K562 (cell line): ENCODE results near the gene AHI1. TPM values are rescaled to one million over a fixed set of nuclear protein-coding genes. Genes with fewer than 3 reads are reported as not detected.

Experiments used
- ATAC-seq: fragments of 200-7000 bp; cut with Tn5 transposase; 3 replicates; pipeline ENCODE4 v1.9.1; 2020; ENCODE audit warnings: moderate library complexity
- BruUV-seq: library from RNA; stranded (reverse); fragments of 400-500 nt; replicated peaks from 2 replicates; lab custom pipeline; 2021; lab: Mats Ljungman, UMichigan
- CTCF ChIA-PET: fragments of 300-600 bp; formaldehyde crosslinking; extraction: SDS; loops from one replicate; lab custom pipeline; 2021; ENCODE audit warnings: low intra/inter-chr PET ratio; lab: Yijun Ruan, JAX
- POLR2A ChIA-PET: fragments of 300-600, 350-650 bp; sonication (Branson Sonifier 250); formaldehyde crosslinking; extraction: SDS; loops from one replicate; lab custom pipeline; 2021; ENCODE audit warnings: antibody characterized with exemption, inconsistent platforms; lab: Yijun Ruan, JAX
- DNase-seq, 4 experiments: peaks; one replicate each; pipeline versions ENCODE4 v3.0.0 to v3.0.0-alpha.2; 2011 to 2018; ENCODE audit warnings: low spot score in 3 of 4, mixed read lengths in 3 of 4; ENCODE audit errors: extremely low read depth in 1 of 4
- FAIRE-seq: peaks from 2 replicates; lab custom pipeline; 2011; peaks lifted over from hg19 to GRCh38; lab: Jason Lieb, UNC
- H2AFZ ChIP-seq: 2 replicates; pipeline ENCODE4 v1.6.0; 2011; ENCODE audit warnings: low read depth, low read length, control low read depth, inconsistent platforms
- H3K27ac ChIP-seq: fragments of 200-600 bp; 3 replicates; pipeline ENCODE4 v1.8.0; 2011; ENCODE audit warnings: low read depth, mild to moderate bottlenecking, control low read depth, inconsistent platforms, low read length, moderate library complexity, mixed read lengths; ENCODE audit errors: extremely low read depth
- H3K27me3 ChIP-seq, 2 experiments: fragments of 300-600 bp in 1 of 2; 2 replicates in 1 of 2; 3 replicates in 1 of 2; pipeline versions ENCODE4 v1.6.0 to v1.8.0; 2011; ENCODE audit warnings: inconsistent platforms in 2 of 2, low read length in 2 of 2, mild to moderate bottlenecking in 1 of 2, mixed read lengths in 1 of 2, moderate library complexity in 1 of 2; ENCODE audit not compliant: control insufficient read depth in 2 of 2, insufficient read depth in 2 of 2
- H3K36me3 ChIP-seq: fragments of 300-600 bp; 3 replicates; pipeline ENCODE4 v1.8.0; 2011; ENCODE audit warnings: mild to moderate bottlenecking, low read length, inconsistent platforms; ENCODE audit not compliant: control insufficient read depth, insufficient read depth
- H3K4me1 ChIP-seq, 2 experiments: fragments of 200-600 bp in 1 of 2; replicated peaks in 1 of 2; 2 replicates in 1 of 2; 3 replicates in 1 of 2; pipeline versions ENCODE4 v1.5.1 to v1.8.0; 2011; ENCODE audit warnings: inconsistent platforms in 2 of 2, low read length in 2 of 2, mild to moderate bottlenecking in 1 of 2, mixed read lengths in 1 of 2, moderate library complexity in 1 of 2; ENCODE audit not compliant: control insufficient read depth in 2 of 2, insufficient read depth in 2 of 2
- H3K4me2 ChIP-seq: 2 replicates; pipeline ENCODE4 v1.6.1; 2011; ENCODE audit warnings: low read length, control low read depth, inconsistent platforms, mixed read lengths; ENCODE audit not compliant: insufficient read depth
- H3K4me3 ChIP-seq: fragments of 200-600 bp; sonication (generic), shearing (Covaris generic); 2 replicates; pipeline ENCODE4 v1.5.1; 2016; ENCODE audit warnings: control low read depth, inconsistent platforms
- H3K79me2 ChIP-seq: fragments of 200-600 bp; 3 replicates; pipeline ENCODE4 v1.8.0; 2011; ENCODE audit warnings: low read length, inconsistent platforms; ENCODE audit not compliant: control insufficient read depth, insufficient read depth
- H3K9ac ChIP-seq, 2 experiments: 2 replicates each; pipeline versions ENCODE4 v1.6.0 to v1.6.1; 2011; ENCODE audit warnings: low read depth in 2 of 2, low read length in 2 of 2, control low read depth in 1 of 2, inconsistent platforms in 1 of 2, mild to moderate bottlenecking in 1 of 2, mixed read lengths in 1 of 2; ENCODE audit not compliant: insufficient read depth in 1 of 2
- H3K9me1 ChIP-seq: one replicate; pipeline ENCODE4 v1.6.0; 2011; ENCODE audit warnings: inconsistent platforms, mild to moderate bottlenecking, low read length, moderate library complexity; ENCODE audit not compliant: control insufficient read depth, insufficient read depth
- H3K9me3 ChIP-seq: replicated peaks from 2 replicates; pipeline ENCODE4 v1.5.1; 2011; ENCODE audit warnings: low read depth, low read length, inconsistent platforms; ENCODE audit not compliant: control insufficient read depth, insufficient read depth
- H4K20me1 ChIP-seq: replicated peaks from 2 replicates; pipeline ENCODE4 v1.6.1; 2011; ENCODE audit warnings: low read length, inconsistent platforms, mixed read lengths; ENCODE audit not compliant: control insufficient read depth, insufficient read depth
- FOSL1 ChIP-seq: fragments of 200-800 bp; sonication (Bioruptor generic); conservative IDR thresholded peaks from 2 replicates; pipeline ENCODE4 v1.6.1; 2016; ENCODE audit warnings: missing genetic modification characterization, missing compliant biosample characterization
- HNRNPUL1 ChIP-seq: fragments of 200-400 bp; formaldehyde crosslinking; IDR thresholded peaks from 2 replicates; pipeline ENCODE4 v1.6.1; 2017; ENCODE audit warnings: low read length
- NR2C1 ChIP-seq, 2 experiments: fragments of 450-650 bp; IDR thresholded peaks; 2 replicates each; pipeline ENCODE4 v1.6.1; 2017; ENCODE audit warnings: mild to moderate bottlenecking in 2 of 2, antibody characterized with exemption in 1 of 2, inconsistent platforms in 1 of 2, missing compliant biosample characterization in 1 of 2, missing genetic modification characterization in 1 of 2
- SRSF3 ChIP-seq: fragments of 200-400 bp; formaldehyde crosslinking; IDR thresholded peaks from 2 replicates; pipeline ENCODE4 v1.6.1; 2016; ENCODE audit warnings: mild to moderate bottlenecking, low read length, moderate library complexity; ENCODE audit not compliant: insufficient read depth
- ZNF766 ChIP-seq: fragments of 200-800 bp; sonication (Bioruptor generic); conservative IDR thresholded peaks from 2 replicates; pipeline ENCODE4 v1.6.1; 2016; ENCODE audit warnings: missing genetic modification characterization, missing compliant biosample characterization
- WGBS: fragments of 100-300 bp; shearing (Covaris generic); methylation state at CpG from one replicate; pipeline ENCODE4 v1.1.6; 2016; ENCODE audit warnings: low coverage, mixed read lengths; ENCODE audit not compliant: insufficient coverage; ENCODE audit errors: missing lambda C conversion rate; 5-methylcytosine and 5-hydroxymethylcytosine counted together
- in situ Hi-C: fragments of 300-500 bp; cut with MboI; formaldehyde crosslinking; loops from 4 replicates; pipeline ENCODE4 v1.15.0; 2018; ENCODE audit warnings: inconsistent platforms, mixed read lengths
- intact Hi-C: fragments of 100-400 bp; cut with micrococcal nuclease; formaldehyde crosslinking; loops from 2 replicates; pipeline ENCODE4 v1.14.2; 2022
- polyA plus RNA-seq, 8 experiments: library from polyadenylated mRNA; depleted of rRNA in 4 of 8; stranded (reverse) in 5 of 8; unstranded in 3 of 8; fragments of >200 nt; fragmentation: Nextera tagmentation in 2 of 8; fragmentation: Illumina TruSeq in 1 of 8; extraction: Ambion mirVana in 2 of 8; extraction: Trizol in 1 of 8; gene quantifications; 2 replicates each; pipeline versions ENCODE4 v1.2.1 to v1.2.3, GENCODE V29; 2011 to 2014; ENCODE audit warnings: inconsistent platforms in 1 of 8, missing spikeins in 1 of 8
- total RNA-seq, 7 experiments: library from RNA; depleted of rRNA in 6 of 7; stranded (reverse); fragments of >200 nt in 6 of 7; fragmentation: Illumina TruSeq in 2 of 7; extraction: Trizol in 2 of 7; gene quantifications; 2 replicates each; pipeline versions ENCODE4 v1.2.1 to v1.2.3, GENCODE V29; 2011 to 2021; ENCODE audit warnings: low replicate concordance in 1 of 7

The AHI1 gene
- total and polyA plus RNA-seq, 9 of the 15 experiments (the other 6 are each of a cell fraction or from before 2014, with no cell fraction given): 24.7 to 54.9 (median 32.2) TPM

DNA sequence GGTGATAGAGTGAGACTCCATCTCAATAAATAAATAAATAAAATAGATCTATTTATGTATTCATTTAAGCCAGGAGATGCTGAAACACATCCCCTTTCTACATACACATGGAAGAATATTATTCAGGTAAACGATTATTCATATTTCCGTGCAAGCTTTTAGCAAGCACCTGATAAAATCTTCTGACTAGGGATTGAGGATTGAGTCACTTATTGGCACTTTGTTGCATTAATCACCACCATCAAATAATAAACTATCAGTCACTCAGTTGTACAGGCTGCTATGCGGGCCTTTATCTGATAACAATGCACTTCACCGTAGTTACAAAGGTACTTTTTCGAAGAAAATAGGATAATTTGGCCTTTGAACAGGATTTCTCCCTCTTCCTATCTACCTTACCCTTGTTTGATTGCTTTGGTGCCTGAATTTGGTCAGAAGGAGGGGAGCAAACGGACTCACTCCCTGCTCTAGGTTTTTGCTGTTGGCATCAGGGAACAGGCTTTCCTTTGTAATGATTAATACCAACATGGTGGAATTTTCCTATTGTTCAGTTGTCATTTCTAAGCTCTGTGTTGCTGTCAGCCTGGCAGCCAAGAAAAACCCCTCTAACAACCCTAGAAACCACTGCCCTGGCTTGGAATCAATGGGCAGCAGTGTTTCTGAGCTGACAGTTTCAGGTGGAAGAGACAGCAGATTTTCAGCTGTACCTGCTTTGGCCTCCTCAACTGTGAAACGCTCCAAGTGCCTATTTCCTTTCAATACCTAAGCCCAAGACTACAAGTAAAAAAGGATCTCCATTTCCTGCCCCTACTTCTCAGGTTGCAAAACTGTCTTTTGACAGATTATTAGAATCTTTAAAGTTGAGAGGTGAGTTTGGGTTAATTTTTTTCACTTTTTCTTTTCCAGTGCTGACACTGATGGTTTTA lies 253.4 kb downstream of the AHI1 start:
- no peak for ATAC-seq
- Histone ChIP-seq H3K27me3 (no peaks in the 10 kb centered on the region), H3K4me3 (no peak overlapping the region), H3K9me1 (no peaks in the 10 kb centered on the region), H3K79me2 (no peaks in the 10 kb centered on the region), H2AFZ (peak overlapping the region; percentile 58), H4K20me1 (no peaks in the 10 kb centered on the region), H3K36me3 (no peaks in the 10 kb centered on the region), H3K4me1 (peaks cover 0 to 3% of the 10 kb centered on the region in 2 experiments; a peak in 1 of 5 replicates), H3K9ac (peak overlapping the region in 1 of 2 experiments; percentile 14; a peak in 1 of 4 replicates), H3K9me3 (no peaks in the 10 kb centered on the region), H3K4me2 (no peak overlapping the region), H3K27ac (0 out of 3 replicates have a peak overlapping the region, but pooled peaks have one; percentile 9)
- intact Hi-C loops (no loop called here), in situ Hi-C loops (no loop called here)
- no peak for DNase-seq
- no TSS peak for BruUV-seq
- TF ChIP-seq FOSL1 (tag) (0 out of 2 replicates have a peak, but pooled peaks have one; percentile 29), HNRNPUL1 (no peak)
- WGBS: 35% methylated on average over 7 of the region's 7 CpGs
- no peak for FAIRE-seq
- POLR2A ChIA-PET: interaction anchor here (0.8 to 1.4 kb wide), 3 partner anchors 12 to 60 kb away, joined by 3 to 4 read pairs (median 3); no protein-coding TSS in a partner anchor
- CTCF ChIA-PET: no interaction called here

DNA sequence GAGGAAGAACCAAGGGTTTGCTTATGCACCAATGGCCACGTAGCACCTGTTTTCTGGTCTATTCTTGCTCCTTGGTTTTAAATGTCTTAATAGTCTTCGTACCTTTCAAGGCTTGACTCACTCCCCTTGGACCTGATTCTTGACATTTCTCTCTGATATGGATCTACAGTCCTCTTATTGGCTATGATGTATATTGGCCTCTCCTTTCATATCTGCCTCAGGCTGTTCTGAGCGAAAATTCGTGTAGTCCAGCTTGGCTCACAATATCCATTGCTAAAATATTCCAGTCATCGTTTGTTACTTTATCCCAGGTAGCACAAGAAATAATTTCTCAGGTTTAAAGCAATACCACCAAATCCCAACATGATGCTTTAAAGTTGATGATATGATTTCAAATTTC lies 256.8 kb downstream of the AHI1 start:
- BruUV-seq: no TSS peak
- ATAC-seq (no peak), FAIRE-seq (no peak), DNase-seq (no peak)
- ChIA-PET POLR2A (interaction anchor here (0.7 to 1.5 kb wide), 2 partner anchors 10 to 51 kb away, joined by 3 read pairs; no protein-coding TSS in a partner anchor), CTCF (interaction anchor here (0.6 kb wide), 1 partner anchor 379 kb away, joined by 4 read pairs; no protein-coding TSS in a partner anchor)
- Histone ChIP-seq H3K27me3 (no peaks in the 10 kb centered on the region), H3K9me3 (no peaks in the 10 kb centered on the region), H3K9ac (no peak overlapping the region), H3K79me2 (no peaks in the 10 kb centered on the region), H3K4me2 (no peak overlapping the region), H3K36me3 (no peaks in the 10 kb centered on the region), H2AFZ (peak overlapping the region; percentile 36), H4K20me1 (no peaks in the 10 kb centered on the region), H3K27ac (no peak overlapping the region), H3K9me1 (no peaks in the 10 kb centered on the region), H3K4me1 (peaks cover 8 to 14% of the 10 kb centered on the region in 2 experiments; a peak in 3 of 5 replicates), H3K4me3 (no peak overlapping the region)
- in situ Hi-C loops: no loop called here
- TF ChIP-seq SRSF3: no peak
- no peak for TF ChIP-seq ZNF766 (CRISPR knock-in tag)
- no peak for TF ChIP-seq NR2C1 (IDR thresholded peaks at IDR 0.05)
- no peak for TF ChIP-seq NR2C1 (tag; IDR thresholded peaks at IDR 0.05)
- intact Hi-C loops: no loop called here
- 51% methylated on average over 5 of the region's 5 CpGs for WGBS
